ENCODE results near the gene KRTAP1-1. TPM values are rescaled to one million over a fixed set of nuclear protein-coding genes. Genes with fewer than 3 reads are reported as not detected.
"Not testable (repeated sequence)": the region's sequence is repeated elsewhere in the genome, so short reads cannot be mapped to it uniquely, and the experiment has no call there.

The KRTAP1-1 gene
- polyA plus RNA-seq, 1 donor from 2014 or later: not detected

GRCh38 chr17:41059276-41060051, 18.2 kb upstream of the KRTAP1-1 start:
- not testable (repeated sequence) for H3K9ac ChIP-seq (ENCODE audit: low read length); H3K9me3 ChIP-seq (ENCODE audit: low read length); H3K4me3 ChIP-seq (ENCODE audit: low read length); H3K79me2 ChIP-seq (replicated peaks; ENCODE audit: insufficient read depth, low read length); H3K27me3 ChIP-seq (ENCODE audit: insufficient read depth, low read depth, low read length); H3K36me3 ChIP-seq (ENCODE audit: insufficient read depth, low read length); H3K4me2 ChIP-seq (ENCODE audit: low read length); H4K20me1 ChIP-seq (ENCODE audit: insufficient read depth); H3K9me2 ChIP-seq (ENCODE audit: insufficient read depth, low read length); H3K27ac ChIP-seq (ENCODE audit: low read length); H2AFZ ChIP-seq (ENCODE audit: low read depth, low read length); H3F3A ChIP-seq (ENCODE audit: insufficient read depth, low read length, poor library complexity, severe bottlenecking)

DNA sequence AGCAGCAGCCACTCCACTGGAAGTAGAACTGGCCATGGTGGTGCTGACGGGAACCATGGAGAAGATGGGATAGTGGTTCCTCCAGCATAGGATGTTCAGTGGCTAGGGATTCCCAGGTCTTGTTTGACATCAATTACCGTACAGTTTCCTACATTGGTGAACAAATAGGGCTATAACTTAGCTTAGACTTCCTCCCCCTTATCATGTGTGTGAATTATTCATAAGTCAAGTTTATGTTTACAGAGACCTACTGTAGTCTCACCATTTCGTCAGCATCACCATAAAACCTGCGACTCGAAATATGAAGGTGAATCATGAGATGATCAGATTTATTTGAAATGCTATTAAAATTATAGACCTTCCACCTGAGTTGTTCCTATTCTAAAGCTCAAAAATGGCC, 17.5 kb upstream of the KRTAP1-1 start:
- Histone ChIP-seq H3K9ac (ENCODE audit: low read length) (no peak overlapping the region), H3K4me2 (ENCODE audit: low read length) (no peak overlapping the region), H3K4me3 (ENCODE audit: low read length) (no peak overlapping the region)

More for the DNA sequence above, 17.5 kb upstream of the KRTAP1-1 start:
- H3K36me3 ChIP-seq (ENCODE audit: insufficient read depth, low read length): no peaks in the 10 kb centered on the region
- TF ChIP-seq SMC3 (conservative IDR thresholded peaks at IDR 0.05; ENCODE audit: poor library complexity) (no peak), TAF1 (IDR thresholded peaks at IDR 0.05; ENCODE audit: low read depth) (no peak), MXI1 (conservative IDR thresholded peaks at IDR 0.05; ENCODE audit: poor library complexity, severe bottlenecking) (no peak), EP300 (conservative IDR thresholded peaks at IDR 0.05; ENCODE audit: poor library complexity, severe bottlenecking) (no peak), POLR2AphosphoS5 (IDR thresholded peaks at IDR 0.05) (no peak), RAD21 (conservative IDR thresholded peaks at IDR 0.05) (no peak), EZH2 (IDR thresholded peaks at IDR 0.05; ENCODE audit: borderline replicate concordance, insufficient read depth, low read length, poor library complexity, severe bottlenecking) (no peak)
- TF ChIP-seq, protein P1, sequence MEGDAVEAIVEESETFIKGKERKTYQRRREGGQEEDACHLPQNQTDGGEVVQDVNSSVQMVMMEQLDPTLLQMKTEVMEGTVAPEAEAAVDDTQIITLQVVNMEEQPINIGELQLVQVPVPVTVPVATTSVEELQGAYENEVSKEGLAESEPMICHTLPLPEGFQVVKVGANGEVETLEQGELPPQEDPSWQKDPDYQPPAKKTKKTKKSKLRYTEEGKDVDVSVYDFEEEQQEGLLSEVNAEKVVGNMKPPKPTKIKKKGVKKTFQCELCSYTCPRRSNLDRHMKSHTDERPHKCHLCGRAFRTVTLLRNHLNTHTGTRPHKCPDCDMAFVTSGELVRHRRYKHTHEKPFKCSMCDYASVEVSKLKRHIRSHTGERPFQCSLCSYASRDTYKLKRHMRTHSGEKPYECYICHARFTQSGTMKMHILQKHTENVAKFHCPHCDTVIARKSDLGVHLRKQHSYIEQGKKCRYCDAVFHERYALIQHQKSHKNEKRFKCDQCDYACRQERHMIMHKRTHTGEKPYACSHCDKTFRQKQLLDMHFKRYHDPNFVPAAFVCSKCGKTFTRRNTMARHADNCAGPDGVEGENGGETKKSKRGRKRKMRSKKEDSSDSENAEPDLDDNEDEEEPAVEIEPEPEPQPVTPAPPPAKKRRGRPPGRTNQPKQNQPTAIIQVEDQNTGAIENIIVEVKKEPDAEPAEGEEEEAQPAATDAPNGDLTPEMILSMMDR (IDR thresholded peaks at IDR 0.05; ENCODE audit: poor library complexity, severe bottlenecking): no peak
- TF ChIP-seq, protein P2, sequence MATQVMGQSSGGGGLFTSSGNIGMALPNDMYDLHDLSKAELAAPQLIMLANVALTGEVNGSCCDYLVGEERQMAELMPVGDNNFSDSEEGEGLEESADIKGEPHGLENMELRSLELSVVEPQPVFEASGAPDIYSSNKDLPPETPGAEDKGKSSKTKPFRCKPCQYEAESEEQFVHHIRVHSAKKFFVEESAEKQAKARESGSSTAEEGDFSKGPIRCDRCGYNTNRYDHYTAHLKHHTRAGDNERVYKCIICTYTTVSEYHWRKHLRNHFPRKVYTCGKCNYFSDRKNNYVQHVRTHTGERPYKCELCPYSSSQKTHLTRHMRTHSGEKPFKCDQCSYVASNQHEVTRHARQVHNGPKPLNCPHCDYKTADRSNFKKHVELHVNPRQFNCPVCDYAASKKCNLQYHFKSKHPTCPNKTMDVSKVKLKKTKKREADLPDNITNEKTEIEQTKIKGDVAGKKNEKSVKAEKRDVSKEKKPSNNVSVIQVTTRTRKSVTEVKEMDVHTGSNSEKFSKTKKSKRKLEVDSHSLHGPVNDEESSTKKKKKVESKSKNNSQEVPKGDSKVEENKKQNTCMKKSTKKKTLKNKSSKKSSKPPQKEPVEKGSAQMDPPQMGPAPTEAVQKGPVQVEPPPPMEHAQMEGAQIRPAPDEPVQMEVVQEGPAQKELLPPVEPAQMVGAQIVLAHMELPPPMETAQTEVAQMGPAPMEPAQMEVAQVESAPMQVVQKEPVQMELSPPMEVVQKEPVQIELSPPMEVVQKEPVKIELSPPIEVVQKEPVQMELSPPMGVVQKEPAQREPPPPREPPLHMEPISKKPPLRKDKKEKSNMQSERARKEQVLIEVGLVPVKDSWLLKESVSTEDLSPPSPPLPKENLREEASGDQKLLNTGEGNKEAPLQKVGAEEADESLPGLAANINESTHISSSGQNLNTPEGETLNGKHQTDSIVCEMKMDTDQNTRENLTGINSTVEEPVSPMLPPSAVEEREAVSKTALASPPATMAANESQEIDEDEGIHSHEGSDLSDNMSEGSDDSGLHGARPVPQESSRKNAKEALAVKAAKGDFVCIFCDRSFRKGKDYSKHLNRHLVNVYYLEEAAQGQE (IDR thresholded peaks at IDR 0.05; ENCODE audit: borderline replicate concordance): no peak
- no peak overlapping the region for H3K27ac ChIP-seq (ENCODE audit: low read length)
- H3K9me2 ChIP-seq (ENCODE audit: insufficient read depth, low read length): no peaks in the 10 kb centered on the region
- H3K9me3 ChIP-seq (ENCODE audit: low read length): no peaks in the 10 kb centered on the region
- no peaks in the 10 kb centered on the region for H3F3A ChIP-seq (ENCODE audit: insufficient read depth, low read length, poor library complexity, severe bottlenecking)
- H3K79me2 ChIP-seq (replicated peaks; ENCODE audit: insufficient read depth, low read length): no peaks in the 10 kb centered on the region
- H2AFZ ChIP-seq (ENCODE audit: low read depth, low read length): no peak overlapping the region
- H3K27me3 ChIP-seq (ENCODE audit: insufficient read depth, low read depth, low read length): no peaks in the 10 kb centered on the region
- H4K20me1 ChIP-seq (ENCODE audit: insufficient read depth): no peaks in the 10 kb centered on the region
